GM23338 (cell line): ENCODE measurements around the gene ZER1. TPM values are rescaled to one million over a fixed set of nuclear protein-coding genes. Genes with fewer than 3 reads are reported as not detected.

Source experiments
- ATAC-seq: fragments of 200-7000 bp; cut with Tn5 transposase; 3 replicates; pipeline ENCODE4 v1.9.1; 2020
- DNase-seq: peaks from one replicate; pipeline ENCODE4 v3.0.0-alpha.2; 2015; ENCODE audit warnings: low spot score
- H2AFZ ChIP-seq: fragments of 200-600 bp; sonication (generic); 2 replicates; pipeline ENCODE4 v1.8.0; 2016; ENCODE audit warnings: antibody characterized with exemption, mild to moderate bottlenecking, moderate library complexity
- H3F3A ChIP-seq: fragments of 200-600 bp; sonication (generic); replicated peaks from 2 replicates; pipeline ENCODE4 v1.8.0; 2017; ENCODE audit warnings: antibody characterized with exemption, mixed run types, low read depth
- H3K27ac ChIP-seq: fragments of 200-600 bp; sonication (generic); 2 replicates; pipeline ENCODE4 v1.6.1; 2016; ENCODE audit warnings: low read depth
- H3K27me3 ChIP-seq: fragments of 200-600 bp; sonication (generic); 2 replicates; pipeline ENCODE4 v1.8.0; 2016; ENCODE audit warnings: mild to moderate bottlenecking, mixed run types, moderate library complexity; ENCODE audit not compliant: insufficient read depth
- H3K36me3 ChIP-seq: fragments of 200-600 bp; sonication (generic); 2 replicates; pipeline ENCODE4 v1.8.0; 2016; ENCODE audit warnings: mild to moderate bottlenecking; ENCODE audit not compliant: insufficient read depth
- H3K4me1 ChIP-seq: fragments of 200-600 bp; sonication (generic); 2 replicates; pipeline ENCODE4 v1.8.0; 2016; ENCODE audit warnings: mild to moderate bottlenecking, moderate library complexity; ENCODE audit not compliant: insufficient read depth
- H3K4me2 ChIP-seq: fragments of 200-600 bp; sonication (generic); 2 replicates; pipeline ENCODE4 v1.7.1; 2017; ENCODE audit warnings: mixed run types
- H3K4me3 ChIP-seq: fragments of 200-600 bp; sonication (generic); 2 replicates; pipeline ENCODE4 v1.6.1; 2016; ENCODE audit warnings: mixed run types
- H3K79me2 ChIP-seq: fragments of 200-600 bp; sonication (generic); replicated peaks from 2 replicates; pipeline ENCODE4 v1.8.0; 2017; ENCODE audit warnings: mild to moderate bottlenecking; ENCODE audit not compliant: insufficient read depth
- H3K9me2 ChIP-seq: fragments of 200-600 bp; sonication (generic); 2 replicates; pipeline ENCODE4 v1.8.0; 2017; ENCODE audit not compliant: insufficient read depth
- H4K20me1 ChIP-seq: fragments of 200-600 bp; sonication (generic); replicated peaks from 2 replicates; pipeline ENCODE4 v1.8.0; 2017; ENCODE audit warnings: mild to moderate bottlenecking; ENCODE audit not compliant: insufficient read depth
- H3K27ac Mint-ChIP-seq: 2 replicates; pipeline ENCODE4 v1.8.0; 2020; ENCODE audit warnings: inconsistent platforms, mild to moderate bottlenecking, moderate library complexity, mixed read lengths
- H3K27me3 Mint-ChIP-seq: 3 replicates; pipeline ENCODE4 v1.8.0; 2022; ENCODE audit warnings: low read depth, mild to moderate bottlenecking, moderate library complexity, mixed read lengths, inconsistent platforms; ENCODE audit not compliant: insufficient read depth, poor library complexity
- H3K36me3 Mint-ChIP-seq: 3 replicates; pipeline ENCODE4 v1.8.0; 2021; ENCODE audit warnings: low read depth, mild to moderate bottlenecking, inconsistent platforms, moderate library complexity, mixed read lengths
- H3K4me1 Mint-ChIP-seq: 3 replicates; pipeline ENCODE4 v1.8.0; 2020; ENCODE audit warnings: mild to moderate bottlenecking, inconsistent platforms, mixed read lengths
- H3K4me3 Mint-ChIP-seq: 3 replicates; pipeline ENCODE4 v1.8.0; 2021; ENCODE audit warnings: moderate library complexity, mild to moderate bottlenecking, inconsistent platforms, mixed read lengths
- H3K9me3 Mint-ChIP-seq: 3 replicates; pipeline ENCODE4 v1.8.0; 2020; ENCODE audit warnings: moderate library complexity, mild to moderate bottlenecking, inconsistent platforms, mixed read lengths
- CREB1 ChIP-seq: fragments of 250-450 bp; sonication (Bioruptor Pico); IDR thresholded peaks from 2 replicates; pipeline ENCODE4 v1.5.0; 2020; ENCODE audit warnings: low read depth, mild to moderate bottlenecking, moderate library complexity
- ETS1 ChIP-seq: IDR thresholded peaks from 2 replicates; pipeline ENCODE4 v1.6.1; 2016; ENCODE audit warnings: antibody characterized with exemption
- EZH2 ChIP-seq: fragments of 200-600 bp; sonication (generic); IDR thresholded peaks from one replicate; pipeline ENCODE4 v1.8.0; 2017; ENCODE audit warnings: antibody characterized with exemption, mild to moderate bottlenecking, low read depth; ENCODE audit not compliant: unreplicated experiment
- EZH2phosphoT487 ChIP-seq: fragments of 200-600 bp; sonication (generic); IDR thresholded peaks from one replicate; pipeline ENCODE4 v1.8.1; 2018; ENCODE audit warnings: antibody characterized with exemption; ENCODE audit not compliant: unreplicated experiment
- JUNB ChIP-seq: IDR thresholded peaks from one replicate; pipeline ENCODE4 v1.6.1; 2016; ENCODE audit warnings: antibody characterized with exemption; ENCODE audit not compliant: unreplicated experiment
- NANOG ChIP-seq: IDR thresholded peaks from 2 replicates; pipeline ENCODE4 v1.6.1; 2016; ENCODE audit warnings: antibody characterized with exemption, borderline replicate concordance
- POLR2AphosphoS5 ChIP-seq: IDR thresholded peaks from 2 replicates; pipeline ENCODE4 v1.6.1; 2016; ENCODE audit warnings: antibody characterized with exemption, low read depth
- REST ChIP-seq: IDR thresholded peaks from one replicate; pipeline ENCODE4 v1.6.1; 2018; ENCODE audit warnings: antibody characterized with exemption; ENCODE audit not compliant: unreplicated experiment
- STAT1 ChIP-seq: IDR thresholded peaks from one replicate; pipeline ENCODE4 v1.6.1; 2016; ENCODE audit warnings: antibody characterized with exemption; ENCODE audit not compliant: unreplicated experiment
- ZNF114 ChIP-seq: fragments of 250-450 bp; sonication (Bioruptor Pico); IDR thresholded peaks from 2 replicates; pipeline ENCODE4 v1.5.0; 2020; ENCODE audit warnings: mild to moderate bottlenecking, moderate library complexity
- ZNF331 ChIP-seq: fragments of 250-450 bp; sonication (Bioruptor Pico); IDR thresholded peaks from 2 replicates; pipeline ENCODE4 v1.5.0; 2020; ENCODE audit warnings: low read depth, mild to moderate bottlenecking, moderate library complexity
- polyA plus RNA-seq: library from polyadenylated mRNA; unstranded; fragments of >200 nt; fragmentation: Nextera tagmentation; extraction: Ambion mirVana; gene quantifications from 2 replicates; pipeline ENCODE4 v1.2.1, GENCODE V29; 2016
- total RNA-seq: library from RNA; depleted of rRNA; stranded (reverse); fragments of >200 nt; shearing (Covaris generic); gene quantifications from 2 replicates; pipeline ENCODE4 v1.2.3, GENCODE V29; 2014
- TF ChIP-seq, protein P1 (sequence below), 2 experiments: fragments of 200-600 bp in 1 of 2; sonication (generic) in 1 of 2; conservative IDR thresholded peaks; 2 replicates each; pipeline versions ENCODE4 v1.5.1 to v1.6.1; 2016 to 2017; ENCODE audit warnings: antibody characterized with exemption in 2 of 2, low read depth in 2 of 2, mild to moderate bottlenecking in 2 of 2, moderate library complexity in 1 of 2

ZER1 gene
- total and polyA plus RNA-seq, 2 experiments from 2014 or later = 7.0 to 23.9 TPM

GRCh38 chr9:128787659-128788058, 15.9 kb upstream of the ZER1 start (continued):
- TF ChIP-seq, protein P1, sequence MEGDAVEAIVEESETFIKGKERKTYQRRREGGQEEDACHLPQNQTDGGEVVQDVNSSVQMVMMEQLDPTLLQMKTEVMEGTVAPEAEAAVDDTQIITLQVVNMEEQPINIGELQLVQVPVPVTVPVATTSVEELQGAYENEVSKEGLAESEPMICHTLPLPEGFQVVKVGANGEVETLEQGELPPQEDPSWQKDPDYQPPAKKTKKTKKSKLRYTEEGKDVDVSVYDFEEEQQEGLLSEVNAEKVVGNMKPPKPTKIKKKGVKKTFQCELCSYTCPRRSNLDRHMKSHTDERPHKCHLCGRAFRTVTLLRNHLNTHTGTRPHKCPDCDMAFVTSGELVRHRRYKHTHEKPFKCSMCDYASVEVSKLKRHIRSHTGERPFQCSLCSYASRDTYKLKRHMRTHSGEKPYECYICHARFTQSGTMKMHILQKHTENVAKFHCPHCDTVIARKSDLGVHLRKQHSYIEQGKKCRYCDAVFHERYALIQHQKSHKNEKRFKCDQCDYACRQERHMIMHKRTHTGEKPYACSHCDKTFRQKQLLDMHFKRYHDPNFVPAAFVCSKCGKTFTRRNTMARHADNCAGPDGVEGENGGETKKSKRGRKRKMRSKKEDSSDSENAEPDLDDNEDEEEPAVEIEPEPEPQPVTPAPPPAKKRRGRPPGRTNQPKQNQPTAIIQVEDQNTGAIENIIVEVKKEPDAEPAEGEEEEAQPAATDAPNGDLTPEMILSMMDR (conservative IDR thresholded peaks at IDR 0.05; ENCODE audit: low read depth in 2 of 2) = no peak
- TF ChIP-seq ZNF331 = no peak
- no peak for TF ChIP-seq POLR2AphosphoS5
- no peak for TF ChIP-seq EZH2phosphoT487
- no peak for TF ChIP-seq ETS1

DNA sequence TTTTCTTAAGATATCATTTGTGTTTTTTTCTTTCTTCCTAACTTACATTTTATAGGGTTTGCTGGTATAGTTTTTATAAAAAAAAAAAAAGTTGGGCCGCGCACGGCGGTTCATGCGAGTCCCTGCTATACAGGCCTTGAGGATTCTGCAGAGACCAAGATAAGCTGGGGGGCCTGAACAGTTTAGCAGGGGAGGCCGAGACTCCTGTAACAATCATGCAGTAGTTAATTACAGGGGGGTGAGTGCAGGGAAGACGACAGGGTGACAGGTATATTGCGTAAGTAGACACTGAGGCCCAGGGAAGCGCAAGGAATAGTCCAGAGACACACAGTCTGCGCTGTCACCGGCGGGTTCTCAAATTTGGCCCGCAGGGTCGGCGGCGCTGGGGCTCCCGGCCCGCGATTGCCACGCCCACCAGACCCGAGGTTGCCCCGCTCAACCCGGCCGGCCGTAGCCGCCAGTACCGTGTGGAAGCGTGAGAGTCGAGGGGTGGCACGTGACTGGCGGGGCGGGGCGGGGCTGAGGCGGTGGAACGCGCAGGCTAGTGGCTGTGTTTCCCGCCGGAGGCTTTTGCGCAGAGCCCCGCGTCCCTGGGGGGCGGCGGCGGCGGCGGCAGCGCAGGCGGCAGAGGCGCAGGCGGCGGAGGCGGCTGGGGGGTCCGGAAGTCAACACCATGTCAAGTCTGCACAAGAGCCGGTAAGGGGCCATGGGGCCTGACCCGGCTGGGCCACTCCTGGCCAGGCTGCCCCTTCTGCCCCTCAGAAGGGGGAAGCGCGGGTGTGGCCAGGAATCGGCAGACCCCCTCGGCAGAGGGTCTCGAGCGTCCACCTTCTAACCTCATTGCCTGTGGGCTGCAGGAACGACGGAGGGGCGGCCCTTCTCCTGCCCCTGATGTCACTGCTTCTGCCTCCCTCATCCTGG, 15.2 kb upstream of the ZER1 start, which contains the start of gene TBC1D13:
Gene TBC1D13 (plus strand): TSS at position 573 of the 921 bp plus-strand sequence. CDS start 101 bp downstream, at position 674.
- Histone ChIP-seq H2AFZ (peak within 1 kb of the TSS; percentile 100), H3K4me1 (peaks cover 7% of the 10 kb centered on the region), H3K4me2 (peak within 1 kb of the TSS; percentile 99), H3K27ac (peak within 1 kb of the TSS; percentile 66; the same call in 1 of the 2 replicates), H3K27me3 (no peaks in the 10 kb centered on the region), H3K4me3 (peak within 1 kb of the TSS; percentile 95), H4K20me1 (no peaks in the 10 kb centered on the region), H3K36me3 (no peaks in the 10 kb centered on the region), H3K79me2 (peaks cover 15% of the 10 kb centered on the region), H3F3A (peaks cover 16% of the 10 kb centered on the region), H3K9me2 (no peaks in the 10 kb centered on the region)
- peaks cover 8% of the 10 kb centered on the region for H3K27me3 Mint-ChIP-seq
- H3K4me3 Mint-ChIP-seq = peak within 1 kb of the TSS; percentile 93
- peak within 1 kb of the TSS; percentile 67; the same call in 1 of the 2 replicates for H3K27ac Mint-ChIP-seq
- DNase-seq (peak; percentile 94), ATAC-seq (peak; percentile 98)
- peaks cover 3% of the 10 kb centered on the region; the same call in 2 of the 3 replicates for H3K4me1 Mint-ChIP-seq
- peaks cover 1% of the 10 kb centered on the region; the same call in 2 of the 3 replicates for H3K9me3 Mint-ChIP-seq
- H3K36me3 Mint-ChIP-seq = peaks cover 1% of the 10 kb centered on the region; the same call in 2 of the 3 replicates
- TF ChIP-seq ZNF331 = no peak
- TF ChIP-seq, protein P1 (conservative IDR thresholded peaks at IDR 0.05; ENCODE audit: low read depth in 2 of 2) = no peak
- TF ChIP-seq POLR2AphosphoS5 = peak; percentile 81
- no peak for TF ChIP-seq STAT1
- TF ChIP-seq ZNF114 (CRISPR knock-in tag) = no peak
- TF ChIP-seq REST = no peak
- TF ChIP-seq ETS1 = no peak; the same call in 1 of the 2 replicates
- TF ChIP-seq EZH2 = no peak
- no peak for TF ChIP-seq EZH2phosphoT487
- TF ChIP-seq CREB1 (CRISPR knock-in tag) = peak; percentile 80
- TF ChIP-seq NANOG = no peak
- TF ChIP-seq JUNB = no peak
